HG02610 (cell line): Measurements from ENCODE around the gene LRRC74B.
"Not testable (repeated sequence)": the region's sequence is repeated elsewhere in the genome, so short reads cannot be mapped to it uniquely, and the experiment has no call there.

Source experiments
- ATAC-seq: cut with Tn5 transposase; IDR thresholded peaks from one replicate; pipeline ENCODE4 v1.9.1; 2021; ENCODE audit warnings: mild to moderate bottlenecking, moderate library complexity; ENCODE audit not compliant: unreplicated experiment

Gene LRRC74B

GRCh38 chr22:21054046-21054713 is 8.4 kb downstream of the LRRC74B start:
- ATAC-seq = no peak

- ATAC-seq = no peak
Observed at GRCh38 chr22:21054714-21055563, 9.2 kb downstream of the LRRC74B start.

- ATAC-seq = no peak
Observed at GRCh38 chr22:21055564-21055834, 9.8 kb downstream of the LRRC74B start.

- ATAC-seq = no peak
Observed at GRCh38 chr22:21055880-21056319, 10.2 kb downstream of the LRRC74B start.

GRCh38 chr22:21060363-21060762 is 14.6 kb downstream of the LRRC74B start:
- not testable (repeated sequence) for ATAC-seq

GRCh38 chr22:21061660-21062321 is 16.0 kb downstream of the LRRC74B start:
- ATAC-seq = not testable (repeated sequence)

GRCh38 chr22:21064425-21064824 is 18.7 kb downstream of the LRRC74B start:
- not testable (repeated sequence) for ATAC-seq

- ATAC-seq = no peak
Observed at GRCh38 chr22:21064917-21065864, 19.4 kb downstream of the LRRC74B start.

GRCh38 chr22:21067075-21067900 is 21.5 kb downstream of the LRRC74B start:
- no peak for ATAC-seq

GRCh38 chr22:21067901-21068680 is 22.3 kb downstream of the LRRC74B start:
- ATAC-seq = no peak

- no peak for ATAC-seq
Observed at GRCh38 chr22:21068681-21069276, 23.0 kb downstream of the LRRC74B start.

GRCh38 chr22:21069375-21069774 is 23.6 kb downstream of the LRRC74B start:
- ATAC-seq = no peak

- no peak for ATAC-seq
Observed at GRCh38 chr22:21070690-21071615, 25.2 kb downstream of the LRRC74B start.

GRCh38 chr22:21071796-21072195 is 26.1 kb downstream of the LRRC74B start:
- not testable (repeated sequence) for ATAC-seq

GRCh38 chr22:21073023-21073422 is 27.3 kb downstream of the LRRC74B start:
- ATAC-seq = no peak

GRCh38 chr22:21073482-21073881 is 27.7 kb downstream of the LRRC74B start:
- ATAC-seq = no peak

GRCh38 chr22:21074102-21074715 is 28.5 kb downstream of the LRRC74B start:
- no peak for ATAC-seq
